CD4-positive, alpha-beta T cell treated with Interleukin-17A for 4 hours (primary cell): Measurements from ENCODE around the gene SLC4A1.
A peak's percentile ranks its signal among the peaks of the same experiment; 100 is the strongest.

ENCODE experiments used
- DNase-seq: peaks from one replicate; pipeline ENCODE4 v3.0.0-alpha.2; 2020; ENCODE audit warnings: mixed read lengths

The SLC4A1 gene

DNA sequence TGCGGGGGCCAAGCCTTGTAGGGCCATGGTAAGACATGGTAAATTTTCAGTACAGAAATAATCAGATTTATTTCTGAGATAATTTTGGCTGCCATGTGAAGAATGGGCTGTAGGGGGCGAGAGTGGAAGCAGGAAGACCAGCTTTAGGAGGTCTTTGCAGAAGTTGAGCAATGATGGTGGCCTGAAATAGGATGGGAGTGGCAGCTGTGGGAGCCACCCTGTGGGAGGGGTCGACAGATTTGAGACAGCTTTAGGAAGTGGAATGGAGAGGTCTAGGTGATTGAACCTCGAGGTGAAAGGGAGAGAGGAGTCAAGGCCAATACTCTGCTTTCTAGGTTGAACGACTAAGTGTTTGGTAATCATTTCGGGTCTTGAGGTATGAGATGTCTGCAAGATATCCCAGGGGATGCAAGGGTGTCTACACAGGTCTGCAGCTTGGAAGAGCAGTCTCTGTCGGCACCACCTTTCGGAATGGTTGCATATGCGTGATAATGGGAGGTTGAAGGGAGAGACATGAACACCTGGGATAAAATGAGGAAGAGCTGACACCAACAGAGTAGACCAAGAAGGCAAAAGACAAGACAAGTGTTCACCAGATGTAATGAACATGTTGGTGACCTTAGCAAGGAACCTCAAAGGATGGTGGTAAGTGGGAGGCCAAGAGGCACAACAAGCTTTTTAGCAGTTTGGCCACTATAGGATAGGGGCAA is 64.0 kb downstream of the SLC4A1 start:
- peak; percentile 61 for DNase-seq

- no peak for DNase-seq
These were observed 65.2 kb downstream of the SLC4A1 start for GRCh38 chr17:44202756-44203155.

- no peak for DNase-seq
These were observed 67.3 kb downstream of the SLC4A1 start for GRCh38 chr17:44200478-44201155.

DNA sequence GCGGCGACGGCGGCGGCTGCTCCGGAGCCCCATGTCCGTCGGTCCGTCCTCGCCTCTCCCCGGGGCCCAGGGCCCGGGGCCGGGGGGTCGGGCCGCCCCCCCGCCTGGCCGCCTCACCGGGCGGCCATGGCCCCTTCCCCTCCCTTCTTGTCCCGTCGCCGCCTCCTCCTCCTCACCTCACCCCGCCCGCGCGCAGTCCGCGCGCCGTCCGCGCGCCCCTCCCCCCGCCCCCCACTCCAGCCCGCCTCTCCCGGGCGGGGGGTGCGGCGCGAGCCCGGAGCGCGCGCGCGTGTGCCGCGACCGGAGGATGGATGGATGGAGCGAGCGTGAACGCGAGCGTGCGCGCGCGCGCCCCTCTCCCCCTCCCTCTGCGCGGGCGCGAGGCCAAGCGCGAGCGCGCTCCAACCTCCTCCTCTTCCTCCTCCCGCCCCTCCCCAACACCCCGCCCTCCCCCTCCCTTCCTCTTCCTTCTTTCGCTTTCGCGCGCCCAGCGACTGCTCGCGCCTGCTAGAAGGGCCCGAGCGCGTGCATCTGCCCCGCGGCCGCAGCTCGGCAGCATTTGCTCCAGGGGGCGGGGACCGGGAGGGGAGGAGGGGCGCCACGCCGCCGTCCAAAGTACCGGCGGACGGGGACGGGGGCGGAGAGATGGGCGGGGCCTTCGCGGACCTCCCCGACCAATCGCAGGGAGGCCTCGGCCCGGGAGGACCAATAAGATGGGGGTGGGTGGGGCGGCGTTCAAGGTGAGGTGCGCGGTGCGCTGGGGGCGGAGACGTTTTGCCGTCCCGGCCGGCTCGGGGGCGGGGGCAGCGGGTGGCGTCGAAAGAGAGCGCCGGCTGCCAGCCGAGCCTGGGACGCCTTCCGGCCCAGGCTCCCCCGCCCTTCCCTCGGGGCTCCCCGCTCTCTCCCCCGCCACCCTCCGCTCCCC is 68.1 kb downstream of the SLC4A1 start, which contains the start of gene ATXN7L3:
Gene ATXN7L3, minus strand, starts transcription at position 332 of the 925 bp plus-strand sequence. CDS start 1,814 bp downstream, outside the sequence.
- DNase-seq, result peak; percentile 100

DNA sequence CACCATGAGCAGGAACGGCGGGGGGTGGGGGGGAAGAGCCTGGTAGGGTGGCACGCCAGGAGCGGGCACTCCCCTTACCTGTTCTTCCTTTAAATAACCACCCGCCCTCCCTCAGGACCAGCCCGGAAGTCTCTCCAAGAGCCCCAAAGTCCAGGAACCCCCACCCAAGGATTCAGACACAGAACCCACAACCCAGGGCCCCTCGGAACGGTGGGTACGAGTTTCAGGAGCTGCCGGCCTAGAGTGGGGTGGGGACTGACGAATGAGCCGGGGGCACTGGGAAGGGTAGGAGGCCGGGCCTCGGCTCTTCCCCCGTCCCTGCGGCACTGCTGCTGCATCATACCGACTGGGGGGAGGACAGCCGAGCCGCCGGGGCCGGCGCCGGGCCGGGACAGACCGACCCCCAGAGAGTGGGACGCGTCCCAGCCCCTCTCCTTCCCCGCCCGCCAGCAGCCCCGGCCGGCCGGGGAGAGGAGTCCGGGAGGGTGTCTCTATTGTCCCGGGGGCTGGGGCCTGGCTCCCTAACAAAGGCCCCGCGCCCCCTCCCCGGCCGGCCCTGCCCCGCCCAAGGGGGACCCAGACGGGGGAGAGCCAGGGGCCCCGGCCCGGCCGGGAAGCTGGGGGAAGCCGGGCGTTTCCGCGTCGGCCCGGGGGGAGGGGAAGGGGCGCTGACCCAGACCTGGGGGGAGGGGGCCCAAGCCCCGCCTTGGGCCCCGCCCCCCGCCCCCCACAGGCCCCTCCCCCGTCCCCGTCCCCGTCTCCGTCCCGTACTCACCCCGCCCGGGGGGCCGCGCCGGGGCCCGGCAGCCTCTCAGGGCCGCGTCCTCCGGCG is 69.0 kb downstream of the SLC4A1 start:
- DNase-seq, result peak; percentile 84
